ENCODE measurements around the gene MTCL1. TPM values are rescaled to one million over a fixed set of nuclear protein-coding genes. Genes with fewer than 3 reads are reported as not detected.

MTCL1 gene
- total RNA-seq, 1 donor from 2014 or later: 2.9 TPM

- DNase-seq (no peak), ATAC-seq (ENCODE audit: low read depth) (no peak)
- CTCF ChIA-PET: no interaction called here
- POLR2A ChIA-PET: no interaction called here
- Mint-ChIP-seq H3K36me3 (ENCODE audit: low read depth) (no peaks in the 10 kb centered on the region), H3K4me1 (no peaks in the 10 kb centered on the region), H3K4me3 (no peak overlapping the region), H3K27me3 (no peaks in the 10 kb centered on the region), H3K27ac (no peak overlapping the region), H3K9me3 (peaks cover 5% of the 10 kb centered on the region)
- intact Hi-C loops (cut with micrococcal nuclease): no loop called here
- TF ChIP-seq CTCF (IDR thresholded peaks at IDR 0.05): no peak
Observed at GRCh38 chr18:8848541-8848940, 143.2 kb downstream of the MTCL1 start.

GRCh38 chr18:8849696-8850095, 144.3 kb downstream of the MTCL1 start:
- H3K4me3 Mint-ChIP-seq: no peak overlapping the region

GRCh38 chr18:8851659-8852058, 146.3 kb downstream of the MTCL1 start:
- TF ChIP-seq CTCF (IDR thresholded peaks at IDR 0.05): no peak
- no peaks in the 10 kb centered on the region for H3K27me3 Mint-ChIP-seq
- ATAC-seq (ENCODE audit: low read depth) (no peak), DNase-seq (no peak)
- H3K36me3 Mint-ChIP-seq (ENCODE audit: low read depth): no peaks in the 10 kb centered on the region
- H3K27ac Mint-ChIP-seq: no peak overlapping the region
- no peaks in the 10 kb centered on the region for H3K4me1 Mint-ChIP-seq
- CTCF ChIA-PET: no interaction called here
- H3K9me3 Mint-ChIP-seq: peaks cover 5% of the 10 kb centered on the region
- intact Hi-C loops (cut with micrococcal nuclease): no loop called here
- no peak overlapping the region for H3K4me3 Mint-ChIP-seq
- POLR2A ChIA-PET: no interaction called here

More at GRCh38 chr18:8849696-8850095, 144.3 kb downstream of the MTCL1 start:
- H3K27me3 Mint-ChIP-seq: no peaks in the 10 kb centered on the region
- CTCF ChIA-PET: no interaction called here
- no peak for DNase-seq
- H3K4me1 Mint-ChIP-seq: no peaks in the 10 kb centered on the region
- H3K9me3 Mint-ChIP-seq: peaks cover 5% of the 10 kb centered on the region
- POLR2A ChIA-PET: no interaction called here
- H3K36me3 Mint-ChIP-seq (ENCODE audit: low read depth): no peaks in the 10 kb centered on the region
- no peak overlapping the region for H3K27ac Mint-ChIP-seq
- no peak for ATAC-seq (ENCODE audit: low read depth)
- TF ChIP-seq CTCF (IDR thresholded peaks at IDR 0.05): no peak
- intact Hi-C loops (cut with micrococcal nuclease): no loop called here

GRCh38 chr18:8854550-8854949, 149.2 kb downstream of the MTCL1 start:
- TF ChIP-seq CTCF (IDR thresholded peaks at IDR 0.05): no peak
- ChIA-PET POLR2A (no interaction called here), CTCF (no interaction called here)
- ATAC-seq (ENCODE audit: low read depth) (no peak), DNase-seq (no peak)
- no peaks in the 10 kb centered on the region for H3K4me1 Mint-ChIP-seq
- H3K9me3 Mint-ChIP-seq: peaks cover 7% of the 10 kb centered on the region
- H3K27ac Mint-ChIP-seq: no peak overlapping the region
- no peaks in the 10 kb centered on the region for H3K27me3 Mint-ChIP-seq
- intact Hi-C loops (cut with micrococcal nuclease): no loop called here
- no peak overlapping the region for H3K4me3 Mint-ChIP-seq
- H3K36me3 Mint-ChIP-seq (ENCODE audit: low read depth): no peaks in the 10 kb centered on the region

- DNase-seq: no peak
- Mint-ChIP-seq H3K36me3 (ENCODE audit: low read depth) (no peaks in the 10 kb centered on the region), H3K4me1 (no peaks in the 10 kb centered on the region), H3K27ac (no peak overlapping the region), H3K9me3 (peaks cover 7% of the 10 kb centered on the region), H3K27me3 (no peaks in the 10 kb centered on the region), H3K4me3 (no peak overlapping the region)
- TF ChIP-seq CTCF (IDR thresholded peaks at IDR 0.05): no peak
- ATAC-seq (ENCODE audit: low read depth): no peak
- ChIA-PET CTCF (no interaction called here), POLR2A (no interaction called here)
- intact Hi-C loops (cut with micrococcal nuclease): no loop called here
Observed at GRCh38 chr18:8854962-8855361, 149.6 kb downstream of the MTCL1 start.
